ENCODE results near the gene SHC3.
A peak's percentile ranks its signal among the peaks of the same experiment; 100 is the strongest.
"Not testable (repeated sequence)": the region's sequence is repeated elsewhere in the genome, so short reads cannot be mapped to it uniquely, and the experiment has no call there.

Gene SHC3, protein sequence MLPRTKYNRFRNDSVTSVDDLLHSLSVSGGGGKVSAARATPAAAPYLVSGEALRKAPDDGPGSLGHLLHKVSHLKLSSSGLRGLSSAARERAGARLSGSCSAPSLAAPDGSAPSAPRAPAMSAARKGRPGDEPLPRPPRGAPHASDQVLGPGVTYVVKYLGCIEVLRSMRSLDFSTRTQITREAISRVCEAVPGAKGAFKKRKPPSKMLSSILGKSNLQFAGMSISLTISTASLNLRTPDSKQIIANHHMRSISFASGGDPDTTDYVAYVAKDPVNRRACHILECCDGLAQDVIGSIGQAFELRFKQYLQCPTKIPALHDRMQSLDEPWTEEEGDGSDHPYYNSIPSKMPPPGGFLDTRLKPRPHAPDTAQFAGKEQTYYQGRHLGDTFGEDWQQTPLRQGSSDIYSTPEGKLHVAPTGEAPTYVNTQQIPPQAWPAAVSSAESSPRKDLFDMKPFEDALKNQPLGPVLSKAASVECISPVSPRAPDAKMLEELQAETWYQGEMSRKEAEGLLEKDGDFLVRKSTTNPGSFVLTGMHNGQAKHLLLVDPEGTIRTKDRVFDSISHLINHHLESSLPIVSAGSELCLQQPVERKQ

DNA sequence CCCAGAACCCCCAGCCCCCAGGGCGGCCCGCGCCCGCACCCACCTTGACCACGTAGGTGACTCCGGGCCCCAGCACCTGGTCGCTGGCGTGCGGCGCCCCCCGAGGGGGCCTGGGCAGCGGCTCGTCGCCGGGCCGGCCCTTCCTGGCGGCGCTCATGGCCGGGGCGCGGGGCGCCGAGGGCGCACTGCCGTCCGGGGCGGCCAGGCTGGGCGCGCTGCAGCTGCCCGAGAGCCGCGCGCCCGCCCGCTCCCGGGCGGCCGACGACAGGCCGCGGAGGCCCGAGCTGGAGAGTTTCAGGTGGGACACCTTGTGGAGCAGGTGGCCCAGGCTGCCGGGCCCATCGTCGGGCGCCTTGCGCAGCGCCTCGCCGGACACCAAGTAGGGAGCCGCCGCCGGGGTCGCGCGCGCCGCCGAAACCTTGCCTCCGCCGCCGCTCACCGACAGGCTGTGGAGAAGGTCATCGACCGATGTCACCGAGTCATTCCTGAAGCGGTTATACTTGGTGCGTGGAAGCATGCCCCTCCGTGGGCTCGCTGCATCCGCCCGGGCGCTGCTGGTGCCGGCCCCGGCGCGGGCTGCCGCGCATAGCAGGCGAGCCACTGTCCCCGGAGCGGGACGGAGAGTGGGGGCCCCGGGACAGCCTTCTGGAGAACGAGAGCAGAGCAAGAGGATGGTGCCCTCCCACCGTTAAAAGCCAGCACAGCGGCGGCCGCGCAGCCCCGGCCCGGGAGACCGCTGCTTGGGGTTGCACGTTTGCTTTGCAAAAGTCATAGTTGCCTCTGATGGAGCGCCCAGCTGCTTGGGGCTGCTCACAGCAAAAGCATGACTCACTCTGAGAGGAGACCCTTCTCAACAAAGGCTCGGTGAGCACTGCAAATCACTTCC, at the start of gene SHC3:
TSS of gene SHC3 (minus strand) at position 875 of the 886 bp plus-strand sequence. CDS start at position 517, 358 bp downstream.
- Mint-ChIP-seq H3K27ac (no peak within 1 kb of the TSS), H3K27me3 (peaks cover 79% of the 10 kb centered on the region), H3K4me3 (peak within 1 kb of the TSS; percentile 66), H3K9me3 (no peaks in the 10 kb centered on the region), H3K36me3 (ENCODE audit: low read depth) (peaks cover 1% of the 10 kb centered on the region), H3K4me1 (peaks cover 25% of the 10 kb centered on the region)
- ATAC-seq (peak; percentile 6), DNase-seq (no peak)

DNA sequence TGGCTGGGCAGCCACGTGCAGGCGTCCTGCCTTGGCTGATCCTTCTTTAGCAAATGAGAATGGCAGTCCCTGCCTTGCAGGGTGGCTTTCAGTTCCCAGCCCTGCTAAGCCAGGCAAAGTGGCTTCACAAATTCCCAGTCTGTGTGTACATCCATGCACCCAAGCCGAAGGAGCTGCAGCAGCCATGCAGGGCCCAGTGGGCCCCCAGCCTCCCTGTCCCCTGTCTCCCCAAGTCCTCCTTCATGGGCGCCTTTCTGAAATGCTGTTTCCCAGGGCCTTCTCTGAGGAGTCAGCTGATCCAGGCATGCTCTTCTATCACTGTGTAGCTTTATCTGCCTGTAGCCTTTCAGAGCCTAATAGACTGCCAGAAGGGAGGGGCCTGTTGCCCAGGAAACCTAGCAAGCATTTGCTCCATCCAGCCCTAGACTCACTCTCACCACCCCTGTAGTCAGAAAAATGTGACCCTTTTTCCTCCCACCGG, 47.4 kb upstream of the SHC3 start:
- Mint-ChIP-seq H3K4me3 (no peak overlapping the region), H3K27me3 (peaks cover 43% of the 10 kb centered on the region), H3K9me3 (peaks cover 3% of the 10 kb centered on the region), H3K36me3 (ENCODE audit: low read depth) (no peaks in the 10 kb centered on the region), H3K27ac (no peak overlapping the region), H3K4me1 (no peaks in the 10 kb centered on the region)
- ATAC-seq (no peak), DNase-seq (no peak)

DNA sequence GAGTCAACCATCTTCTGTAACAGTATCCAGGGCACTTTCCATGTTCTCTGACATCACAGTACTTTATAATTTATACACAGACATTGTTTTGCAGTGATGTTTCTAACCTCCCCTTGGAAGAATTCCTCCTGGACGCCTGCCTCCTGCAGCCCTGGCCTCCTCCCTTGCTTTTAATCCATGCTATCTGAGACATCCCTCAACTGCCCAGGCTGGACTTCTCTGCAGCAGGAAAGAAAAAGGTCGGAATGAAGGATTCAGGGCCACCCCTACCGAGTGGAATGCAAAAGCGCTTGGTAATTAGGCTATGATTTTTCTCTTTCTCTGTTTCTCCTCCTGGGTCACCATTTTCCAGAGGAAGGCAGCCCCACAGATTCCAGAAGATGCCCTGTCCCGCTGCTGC, 47.0 kb upstream of the SHC3 start:
- H3K27me3 Mint-ChIP-seq, result peaks cover 40% of the 10 kb centered on the region
- H3K36me3 Mint-ChIP-seq (ENCODE audit: low read depth), result no peaks in the 10 kb centered on the region
- no peak overlapping the region for H3K27ac Mint-ChIP-seq
- no peak overlapping the region for H3K4me3 Mint-ChIP-seq
- DNase-seq (no peak), ATAC-seq (no peak)
- H3K4me1 Mint-ChIP-seq, result no peaks in the 10 kb centered on the region
- no peaks in the 10 kb centered on the region for H3K9me3 Mint-ChIP-seq

DNA sequence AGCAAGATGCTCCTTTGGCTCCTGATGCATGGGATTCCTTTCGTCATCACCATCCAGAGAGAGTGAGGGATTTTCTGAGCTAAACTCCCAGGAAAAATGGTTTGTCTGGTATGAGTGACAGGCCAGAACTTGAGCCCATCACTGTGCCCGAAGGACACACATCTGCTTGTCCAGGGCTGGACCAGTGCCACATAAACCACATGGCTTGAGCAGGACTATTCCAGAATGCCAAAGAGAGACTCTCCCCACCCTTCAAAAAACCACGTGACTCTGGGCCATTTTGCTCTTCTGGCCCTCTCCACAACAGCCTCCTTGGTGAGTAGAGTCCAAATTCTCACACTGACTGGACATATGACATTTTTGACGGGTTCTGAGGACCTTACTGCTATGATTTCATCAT, 46.4 kb upstream of the SHC3 start:
- Mint-ChIP-seq H3K9me3 (no peaks in the 10 kb centered on the region), H3K36me3 (ENCODE audit: low read depth) (no peaks in the 10 kb centered on the region), H3K27me3 (peaks cover 35% of the 10 kb centered on the region), H3K4me3 (no peak overlapping the region), H3K4me1 (no peaks in the 10 kb centered on the region), H3K27ac (no peak overlapping the region)
- DNase-seq (no peak), ATAC-seq (no peak)

DNA sequence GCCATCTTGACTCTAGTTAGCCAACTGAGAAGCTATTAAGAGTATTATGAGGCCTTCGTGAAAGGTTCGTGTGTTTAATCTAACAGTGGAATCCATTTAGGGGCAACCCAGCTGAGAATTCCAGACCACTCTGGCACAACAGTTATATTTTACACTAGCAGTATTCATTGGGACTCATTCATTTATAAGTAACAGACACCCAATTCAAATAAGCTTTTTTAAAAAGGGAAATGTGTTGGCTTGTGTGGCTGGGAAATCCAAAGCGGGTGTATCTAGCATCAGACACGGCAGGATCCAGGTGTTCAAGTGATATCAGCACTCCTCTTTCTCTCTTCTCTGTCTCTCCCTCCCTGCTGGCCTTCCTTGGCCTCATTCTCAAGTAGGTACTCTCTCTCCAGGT, 46.0 kb upstream of the SHC3 start:
- Mint-ChIP-seq H3K4me3 (no peak overlapping the region), H3K4me1 (no peaks in the 10 kb centered on the region), H3K27me3 (peaks cover 31% of the 10 kb centered on the region), H3K36me3 (ENCODE audit: low read depth) (no peaks in the 10 kb centered on the region), H3K9me3 (no peaks in the 10 kb centered on the region), H3K27ac (no peak overlapping the region)
- DNase-seq (no peak), ATAC-seq (no peak)

DNA sequence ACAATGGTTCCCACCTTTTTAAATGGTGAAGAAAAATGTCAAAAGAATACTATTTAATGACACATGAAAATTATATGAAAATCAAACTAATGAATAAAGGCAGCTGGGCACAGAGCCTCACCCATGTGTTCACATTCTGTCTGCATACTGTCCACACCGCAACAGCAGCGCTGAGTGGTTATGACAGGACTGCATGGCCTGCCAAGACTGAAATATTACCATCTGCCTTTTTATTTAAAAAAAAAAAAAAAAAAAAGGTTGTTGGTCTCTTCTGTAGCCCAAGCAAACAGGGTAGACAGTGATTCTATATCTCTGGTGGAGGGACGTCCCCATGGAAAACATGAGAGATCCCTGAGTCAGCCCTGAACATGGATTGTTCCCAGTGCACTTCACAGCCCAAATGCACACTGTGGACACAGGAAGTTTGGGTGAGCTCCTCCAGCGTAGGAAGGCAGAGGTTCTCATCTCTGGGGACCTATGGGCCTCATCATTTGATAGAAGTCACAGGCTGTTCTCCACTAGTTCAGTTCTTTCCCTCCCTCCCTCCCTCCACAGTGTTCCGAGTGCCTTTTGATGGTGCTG, 44.9 kb upstream of the SHC3 start:
- H3K4me3 Mint-ChIP-seq, result no peak overlapping the region
- DNase-seq (no peak), ATAC-seq (no peak)
- H3K4me1 Mint-ChIP-seq, result no peaks in the 10 kb centered on the region
- no peaks in the 10 kb centered on the region for H3K36me3 Mint-ChIP-seq (ENCODE audit: low read depth)
- H3K27ac Mint-ChIP-seq, result no peak overlapping the region
- H3K27me3 Mint-ChIP-seq, result peaks cover 22% of the 10 kb centered on the region
- no peaks in the 10 kb centered on the region for H3K9me3 Mint-ChIP-seq

DNA sequence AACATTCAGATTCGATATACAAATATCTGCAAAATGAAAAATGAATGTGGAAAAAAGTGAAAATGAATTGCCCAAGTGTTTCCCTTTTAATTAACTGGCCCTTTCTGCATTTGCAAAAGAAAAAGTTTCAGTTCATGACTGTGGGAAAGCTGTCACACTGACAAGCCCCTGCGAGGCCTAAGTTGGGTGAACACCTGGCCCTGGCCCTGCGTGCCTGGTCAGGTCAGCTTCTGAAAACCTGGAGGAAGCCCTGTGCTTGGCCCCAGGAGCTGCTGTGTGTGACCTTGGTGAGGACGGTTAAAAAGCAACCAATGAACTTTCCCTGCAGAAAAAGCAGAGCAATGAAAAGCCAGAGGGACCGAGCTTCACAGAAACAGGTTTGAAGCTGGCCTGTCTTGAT, 41.0 kb upstream of the SHC3 start:
- no peak for ATAC-seq
- Mint-ChIP-seq H3K36me3 (ENCODE audit: low read depth) (no peaks in the 10 kb centered on the region), H3K27ac (no peak overlapping the region), H3K4me1 (no peaks in the 10 kb centered on the region), H3K27me3 (peaks cover 9% of the 10 kb centered on the region), H3K9me3 (no peaks in the 10 kb centered on the region), H3K4me3 (no peak overlapping the region)
- no peak for DNase-seq

DNA sequence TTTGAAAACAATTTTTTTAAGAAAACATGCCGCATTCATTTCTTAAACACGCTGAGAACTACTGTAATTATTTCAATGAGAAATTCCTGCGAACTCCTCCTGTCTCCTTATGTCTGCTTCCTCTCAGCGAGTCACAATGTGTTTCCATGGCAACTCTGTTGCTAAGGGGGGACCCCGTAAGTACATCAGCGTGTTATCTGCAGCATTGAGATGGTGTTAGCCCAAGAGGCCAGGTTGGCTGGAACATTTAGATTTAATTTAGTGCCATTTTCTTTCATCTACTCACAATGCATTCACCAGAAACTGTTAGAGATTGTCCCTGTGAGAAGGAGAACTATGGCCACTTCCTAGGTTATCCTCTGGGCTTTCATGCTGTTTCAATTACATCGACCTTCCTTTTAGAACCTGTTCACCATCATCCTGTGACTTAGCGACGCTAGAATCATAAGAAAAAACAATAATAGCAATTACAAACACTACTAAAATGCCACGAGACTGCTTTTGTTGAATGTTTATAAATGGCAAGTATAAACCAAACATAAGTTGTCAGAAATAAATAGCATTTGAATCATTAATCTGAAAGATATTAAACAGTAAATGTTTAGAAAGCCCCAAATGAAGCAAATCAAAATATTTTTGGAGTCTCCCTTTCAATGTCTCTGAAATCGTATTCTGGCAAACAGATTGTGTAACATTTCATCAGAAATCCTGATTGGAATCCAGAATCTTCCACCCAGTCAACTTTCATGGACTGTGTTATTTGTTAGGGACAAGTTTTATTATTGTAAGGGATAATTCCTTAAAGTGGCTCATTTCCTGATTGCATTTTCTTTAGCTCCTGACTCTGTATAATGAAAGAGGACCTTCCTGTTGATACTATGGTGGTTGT, 39.7 kb upstream of the SHC3 start:
- H3K27ac Mint-ChIP-seq, result no peak overlapping the region
- H3K4me1 Mint-ChIP-seq, result no peaks in the 10 kb centered on the region
- H3K36me3 Mint-ChIP-seq (ENCODE audit: low read depth), result no peaks in the 10 kb centered on the region
- peaks cover 9% of the 10 kb centered on the region for H3K27me3 Mint-ChIP-seq
- DNase-seq (no peak), ATAC-seq (no peak)
- H3K9me3 Mint-ChIP-seq, result no peaks in the 10 kb centered on the region
- H3K4me3 Mint-ChIP-seq, result no peak overlapping the region

DNA sequence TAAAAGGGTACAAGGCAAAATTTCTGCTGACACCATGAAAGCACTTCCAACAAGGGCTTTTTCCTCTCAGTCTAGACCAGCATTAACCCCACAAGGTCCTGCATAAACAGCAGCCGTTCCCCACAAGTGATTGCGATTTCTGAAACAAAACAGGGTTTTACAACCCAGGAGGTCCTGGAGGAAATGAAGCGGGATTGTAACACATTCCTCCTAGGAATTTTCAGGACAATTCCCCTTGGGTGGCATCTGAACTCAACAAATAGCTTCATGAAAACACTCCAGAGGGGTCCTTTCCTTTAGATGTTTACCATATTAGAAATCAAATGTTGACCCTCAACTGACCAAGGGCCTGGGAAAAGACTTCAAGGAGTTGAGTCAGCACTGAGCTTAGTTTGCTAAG, 36.7 kb upstream of the SHC3 start:
- H3K27me3 Mint-ChIP-seq, result peaks cover 6% of the 10 kb centered on the region
- ATAC-seq (no peak), DNase-seq (no peak)
- H3K9me3 Mint-ChIP-seq, result no peaks in the 10 kb centered on the region
- no peak overlapping the region for H3K27ac Mint-ChIP-seq
- H3K4me1 Mint-ChIP-seq, result no peaks in the 10 kb centered on the region
- no peak overlapping the region for H3K4me3 Mint-ChIP-seq
- H3K36me3 Mint-ChIP-seq (ENCODE audit: low read depth), result no peaks in the 10 kb centered on the region

DNA sequence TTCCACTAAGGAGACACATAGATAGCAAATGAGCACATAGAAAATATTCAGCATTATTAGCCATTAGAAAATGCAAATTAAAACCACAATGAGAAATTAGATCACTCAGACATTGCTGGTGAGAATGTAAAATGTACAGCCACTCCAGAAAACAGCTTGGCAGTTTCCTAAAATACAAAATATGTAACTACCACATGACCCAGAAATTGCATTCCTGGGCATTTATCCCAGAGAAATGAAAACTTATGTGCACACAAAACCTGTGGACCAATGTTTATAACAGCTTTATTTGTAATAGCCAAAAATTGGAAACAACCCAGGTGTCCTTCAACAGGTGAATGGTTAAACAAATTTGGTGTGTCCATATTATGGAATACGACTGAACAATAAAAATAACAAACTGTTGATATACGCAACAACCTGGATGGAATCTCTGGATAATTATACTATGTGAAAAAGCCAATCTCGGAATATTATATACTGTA, 34.8 kb upstream of the SHC3 start:
- Mint-ChIP-seq H3K9me3 (no peaks in the 10 kb centered on the region), H3K27me3 (peaks cover 6% of the 10 kb centered on the region), H3K36me3 (ENCODE audit: low read depth) (no peaks in the 10 kb centered on the region), H3K4me3 (no peak overlapping the region), H3K27ac (no peak overlapping the region), H3K4me1 (no peaks in the 10 kb centered on the region)
- no peak for ATAC-seq
- DNase-seq, result no peak

DNA sequence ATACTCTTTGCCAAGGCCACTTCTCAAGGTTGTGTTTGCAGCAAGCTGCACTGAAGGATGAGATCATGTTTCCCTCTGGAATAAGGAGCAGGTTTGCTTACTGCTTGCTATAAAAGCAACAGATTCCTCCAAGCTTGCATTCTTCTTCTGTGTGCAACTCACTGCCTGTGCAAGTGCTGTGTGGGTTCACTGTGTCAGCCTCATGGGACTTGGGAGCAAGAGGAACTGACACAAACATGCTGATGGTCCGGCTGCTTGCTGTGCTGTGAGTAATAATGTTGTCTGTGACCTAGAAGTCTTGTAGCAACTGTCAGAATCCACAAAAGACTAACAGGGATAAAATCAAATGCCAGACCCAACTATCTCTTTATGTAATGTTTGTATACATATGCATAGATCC, 33.6 kb upstream of the SHC3 start:
- Mint-ChIP-seq H3K4me1 (no peaks in the 10 kb centered on the region), H3K27ac (no peak overlapping the region), H3K4me3 (no peak overlapping the region), H3K27me3 (peaks cover 6% of the 10 kb centered on the region), H3K36me3 (ENCODE audit: low read depth) (no peaks in the 10 kb centered on the region), H3K9me3 (no peaks in the 10 kb centered on the region)
- ATAC-seq (no peak), DNase-seq (no peak)

DNA sequence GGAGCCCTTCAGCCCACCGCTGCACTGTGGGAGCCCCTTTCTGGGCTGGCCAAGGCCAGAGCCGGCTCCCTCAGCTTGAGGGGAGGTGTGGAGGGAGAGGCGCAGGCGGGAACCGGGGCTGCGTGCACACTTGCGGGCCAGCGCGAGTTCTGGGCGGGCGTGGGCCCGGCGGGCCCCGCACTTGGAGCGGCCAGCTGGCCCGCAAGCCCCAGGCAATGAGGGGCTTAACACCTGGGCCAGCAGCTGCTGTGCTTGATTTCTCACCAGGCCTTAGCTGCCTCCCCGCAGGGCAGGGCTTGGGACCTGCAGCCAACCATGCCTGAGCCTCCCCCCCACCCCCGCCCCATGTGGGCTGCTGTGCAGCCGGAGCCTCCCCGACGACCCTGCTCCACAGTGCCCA, 30.7 kb upstream of the SHC3 start:
- H3K9me3 Mint-ChIP-seq; H3K27me3 Mint-ChIP-seq; H3K4me3 Mint-ChIP-seq; H3K27ac Mint-ChIP-seq; ATAC-seq; DNase-seq; H3K36me3 Mint-ChIP-seq (ENCODE audit: low read depth); H3K4me1 Mint-ChIP-seq: not testable (repeated sequence)

DNA sequence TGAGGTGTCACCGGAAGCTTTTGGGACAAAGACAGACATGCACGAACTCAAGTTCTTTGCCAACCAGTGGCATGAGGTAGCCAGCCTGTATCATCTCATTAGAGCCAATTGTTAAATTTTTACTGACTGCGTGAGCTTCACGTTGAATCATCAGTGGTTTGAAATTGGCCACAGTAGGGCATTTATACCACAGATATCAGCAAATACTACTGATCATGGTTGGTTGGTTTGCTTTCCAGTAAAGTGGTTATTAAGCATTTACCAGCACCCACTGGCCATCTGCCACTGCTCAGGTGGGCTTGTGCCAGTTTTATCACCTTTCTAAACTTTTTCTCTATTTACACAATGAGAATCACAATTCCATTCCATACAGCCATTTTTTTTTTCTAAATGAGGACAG, 28.4 kb upstream of the SHC3 start:
- Mint-ChIP-seq H3K36me3 (ENCODE audit: low read depth) (no peaks in the 10 kb centered on the region), H3K4me1 (no peaks in the 10 kb centered on the region), H3K27ac (no peak overlapping the region), H3K4me3 (no peak overlapping the region), H3K27me3 (peaks cover 3% of the 10 kb centered on the region), H3K9me3 (peaks cover 13% of the 10 kb centered on the region)
- ATAC-seq (no peak), DNase-seq (no peak)
